HFF-Myc (cell line): ENCODE measurements around the gene TMEM91.

Experiments used
- DNase-seq: peaks from one replicate; pipeline ENCODE4 v3.0.0-alpha.2; 2011; ENCODE audit warnings: low read depth; ENCODE audit errors: extremely low read depth
- H3K4me3 ChIP-seq: replicated peaks from 2 replicates; pipeline ENCODE4 v1.5.1; 2011; ENCODE audit warnings: low read depth, mild to moderate bottlenecking, control low read depth, low read length
- CTCF ChIP-seq: IDR thresholded peaks from 2 replicates; pipeline ENCODE4 v1.5.1; 2012; ENCODE audit warnings: mild to moderate bottlenecking, low read depth, low read length, control low read depth; ENCODE audit errors: missing control alignments

The TMEM91 gene

GRCh38 chr19:41330946-41331678 lies 45.2 kb upstream of the TMEM91 start:
- no peak for DNase-seq
- H3K4me3 ChIP-seq = no peak overlapping the region
- TF ChIP-seq CTCF = no peak

GRCh38 chr19:41332000-41332399 lies 44.3 kb upstream of the TMEM91 start:
- no peak for DNase-seq
- no peak for TF ChIP-seq CTCF
- no peak overlapping the region for H3K4me3 ChIP-seq

- TF ChIP-seq CTCF = no peak
- no peak overlapping the region for H3K4me3 ChIP-seq
- DNase-seq = no peak
Observed at GRCh38 chr19:41332468-41332867, 43.9 kb upstream of the TMEM91 start.

- no peak for TF ChIP-seq CTCF
- no peak for DNase-seq
- H3K4me3 ChIP-seq = no peak overlapping the region
Observed at GRCh38 chr19:41334793-41335192, 41.5 kb upstream of the TMEM91 start.

GRCh38 chr19:41335467-41335866 lies 40.9 kb upstream of the TMEM91 start:
- DNase-seq = no peak
- H3K4me3 ChIP-seq = no peak overlapping the region
- no peak for TF ChIP-seq CTCF

GRCh38 chr19:41339936-41340335 lies 36.4 kb upstream of the TMEM91 start:
- no peak for TF ChIP-seq CTCF
- H3K4me3 ChIP-seq = no peak overlapping the region
- no peak for DNase-seq
